ENCODE results near the gene DNAJC6. TPM values are rescaled to one million over a fixed set of nuclear protein-coding genes. Genes with fewer than 3 reads are reported as not detected.

Gene DNAJC6
- under 1 TPM in 3 of 4 donors, not detected in 1; 0.10 to 0.75 (median 0.36) TPM for total RNA-seq

GRCh38 chr1:65309304-65310077 lies at the start of gene DNAJC6:
TSS of gene DNAJC6 (plus strand) at chr1:65309543. CDS start at chr1:65309746, 203 bp downstream.
- H3K4me3 ChIP-seq: peak within 1 kb of the TSS; percentile 29 to 54 (median 44)
- no peaks in the 10 kb centered on the region for H3K36me3 ChIP-seq
- H3K9me3 ChIP-seq: no peaks in the 10 kb centered on the region
- no peak within 1 kb of the TSS for H3K27ac ChIP-seq
- intact Hi-C loops (cut with DNase I; ENCODE audit: low total_unique reads): no loop called here
- no peak for TF ChIP-seq CTCF (IDR thresholded peaks at IDR 0.05 in 4 of 5, conservative IDR thresholded peaks at IDR 0.05 in 1 of 5)
- no peak for TF ChIP-seq POLR2A (IDR thresholded peaks at IDR 0.05)
- H3K4me1 ChIP-seq: peaks cover 0 to 9% of the 10 kb centered on the region in 2 donors
- H3K27me3 ChIP-seq: peaks cover 32 to 53% (median 43%) of the 10 kb centered on the region in 3 donors
- ATAC-seq (peak; percentile 47 to 51), DNase-seq (peak; percentile 5 to 14)
- in situ Hi-C loops (cut with MboI; ENCODE audit: low sequenced_read_pairs in 4 of 4): no loop called here

- no peak for TF ChIP-seq POLR2A (IDR thresholded peaks at IDR 0.05)
- no peak for TF ChIP-seq CTCF (IDR thresholded peaks at IDR 0.05 in 4 of 5, conservative IDR thresholded peaks at IDR 0.05 in 1 of 5)
- H3K27me3 ChIP-seq: peaks cover 0 to 7% (median 2%) of the 10 kb centered on the region in 3 donors
- in situ Hi-C loops (cut with MboI; ENCODE audit: low sequenced_read_pairs in 4 of 4) (no loop called here), intact Hi-C loops (cut with DNase I; ENCODE audit: low total_unique reads) (loop anchor here (5.0 kb wide), 1 partner anchor 162 kb away; the partner anchor contains the start of genes LEPR and LEPROT)
- peaks cover 3 to 10% of the 10 kb centered on the region in 2 donors for H3K4me1 ChIP-seq
- H3K9me3 ChIP-seq: no peaks in the 10 kb centered on the region
- DNase-seq: no peak
- ATAC-seq: no peak
- no peaks in the 10 kb centered on the region for H3K36me3 ChIP-seq
- no peak overlapping the region for H3K4me3 ChIP-seq
- H3K27ac ChIP-seq: no peak overlapping the region
Observed at GRCh38 chr1:65259816-65260215, 49.5 kb upstream of the DNAJC6 start.

GRCh38 chr1:65260851-65261473 lies 48.4 kb upstream of the DNAJC6 start:
- no peak overlapping the region for H3K27ac ChIP-seq

GRCh38 chr1:65263286-65263685 lies 46.1 kb upstream of the DNAJC6 start:
- peaks cover 11 to 15% of the 10 kb centered on the region in 2 donors for H3K4me1 ChIP-seq
- intact Hi-C loops (cut with DNase I; ENCODE audit: low total_unique reads) (no loop called here), in situ Hi-C loops (cut with MboI; ENCODE audit: low sequenced_read_pairs in 4 of 4) (no loop called here)
- H3K36me3 ChIP-seq: no peaks in the 10 kb centered on the region
- no peak overlapping the region for H3K4me3 ChIP-seq
- H3K27me3 ChIP-seq: peaks cover 3 to 23% (median 9%) of the 10 kb centered on the region in 3 donors
- no peaks in the 10 kb centered on the region for H3K9me3 ChIP-seq
- no peak for DNase-seq
- no peak for ATAC-seq
- TF ChIP-seq POLR2A (IDR thresholded peaks at IDR 0.05) (no peak), CTCF (IDR thresholded peaks at IDR 0.05 in 4 of 5, conservative IDR thresholded peaks at IDR 0.05 in 1 of 5) (no peak)
- no peak overlapping the region for H3K27ac ChIP-seq

More at GRCh38 chr1:65260851-65261473, 48.4 kb upstream of the DNAJC6 start:
- no peak for TF ChIP-seq POLR2A (IDR thresholded peaks at IDR 0.05)
- no peak for TF ChIP-seq CTCF (IDR thresholded peaks at IDR 0.05 in 4 of 5, conservative IDR thresholded peaks at IDR 0.05 in 1 of 5)
- in situ Hi-C loops (cut with MboI; ENCODE audit: low sequenced_read_pairs in 4 of 4): no loop called here
- DNase-seq: no peak
- ATAC-seq: no peak
- peaks cover 0 to 19% (median 8%) of the 10 kb centered on the region in 3 donors for H3K27me3 ChIP-seq
- no peaks in the 10 kb centered on the region for H3K36me3 ChIP-seq
- H3K9me3 ChIP-seq: no peaks in the 10 kb centered on the region
- no peak overlapping the region for H3K4me3 ChIP-seq
- H3K4me1 ChIP-seq: peaks cover 9 to 14% of the 10 kb centered on the region in 2 donors
- intact Hi-C loops (cut with DNase I; ENCODE audit: low total_unique reads): no loop called here
